Activated CD4-positive, alpha-beta T cell treated with anti-CD3 and anti-CD28 coated beads for 36 hours (primary cell): ENCODE measurements around the gene RASGRP4. TPM values are rescaled to one million over a fixed set of nuclear protein-coding genes. Genes with fewer than 3 reads are reported as not detected.
A peak's percentile ranks its signal among the peaks of the same experiment; 100 is the strongest.
"Not testable (repeated sequence)": the region's sequence is repeated elsewhere in the genome, so short reads cannot be mapped to it uniquely, and the experiment has no call there.

Experiments used
- ATAC-seq: fragments of 200-7000 bp; cut with Tn5 transposase; one replicate; pipeline ENCODE4 v1.10.0; 2021; ENCODE audit warnings: mild to moderate bottlenecking, moderate library complexity
- CTCF ChIA-PET: fragments of 350-600 bp; sonication (Branson Sonifier 250); formaldehyde crosslinking; loops from one replicate; lab custom pipeline; 2021; ENCODE audit warnings: antibody characterized with exemption; lab: Charles Lee
- POLR2A ChIA-PET: fragments of 350-600 bp; sonication (Branson Sonifier 250); formaldehyde crosslinking; loops from one replicate; lab custom pipeline; 2021; ENCODE audit warnings: antibody characterized with exemption, inconsistent platforms; lab: Charles Lee
- DNase-seq: peaks from one replicate; pipeline ENCODE4 v3.0.0-alpha.2; 2020
- H3K27ac Mint-ChIP-seq: one replicate; pipeline ENCODE4 v1.8.0; 2021; ENCODE audit warnings: mixed read lengths
- H3K27me3 Mint-ChIP-seq: one replicate; pipeline ENCODE4 v1.8.0; 2021; ENCODE audit warnings: mixed read lengths
- H3K36me3 Mint-ChIP-seq: one replicate; pipeline ENCODE4 v1.8.0; 2021; ENCODE audit warnings: low read depth, mixed read lengths
- H3K4me1 Mint-ChIP-seq: one replicate; pipeline ENCODE4 v1.8.0; 2021; ENCODE audit warnings: mixed read lengths
- H3K4me3 Mint-ChIP-seq: one replicate; pipeline ENCODE4 v1.8.0; 2021; ENCODE audit warnings: mild to moderate bottlenecking, moderate library complexity, mixed read lengths
- H3K9me3 Mint-ChIP-seq: one replicate; pipeline ENCODE4 v1.8.0; 2021; ENCODE audit warnings: low read depth, mixed read lengths
- intact Hi-C, 2 experiments: fragments of 100-400 bp; cut with DNase I in 1 of 2; cut with micrococcal nuclease in 1 of 2; formaldehyde crosslinking; loops; one replicate each; pipeline versions ENCODE4 v1.14.2 to v1.15.1; 2022 to 2024; cut with DNase I, micrococcal nuclease
- total RNA-seq, 2 experiments: library from RNA; stranded (reverse); gene quantifications; one replicate each; pipeline ENCODE4 v1.2.3, GENCODE V29; 2021

The RASGRP4 gene
- total RNA-seq, result 1 to 10 TPM; 5.6 to 5.9 TPM

GRCh38 chr19:38425810-38426466 lies at the start of gene RASGRP4:
RASGRP4 (minus strand) TSS chr19:38426219; CDS start chr19:38426091, 128 bp downstream.
- Mint-ChIP-seq H3K4me3 (peak within 1 kb of the TSS; percentile 60), H3K27me3 (no peaks in the 10 kb centered on the region), H3K4me1 (peaks cover 33% of the 10 kb centered on the region), H3K27ac (peak within 1 kb of the TSS; percentile 90), H3K9me3 (no peaks in the 10 kb centered on the region), H3K36me3 (no peaks in the 10 kb centered on the region)
- ATAC-seq (peak; percentile 27), DNase-seq (peak; percentile 78)
- intact Hi-C loops, result loop anchor here (5.0 kb wide), 4 partner anchors 126 to 976 kb away; no protein-coding TSS in a partner anchor
- POLR2A ChIA-PET, result interaction anchor here (0.6 to 0.7 kb wide), 2 partner anchors 8 to 53 kb away, joined by 3 read pairs; no protein-coding TSS in a partner anchor
- CTCF ChIA-PET, result interaction anchor here (0.5 to 4.6 kb wide), 6 partner anchors 15 to 906 kb away, joined by 3 to 23 read pairs (median 3); partner anchors contain the start of gene FAM98C

GRCh38 chr19:38475176-38475575 lies 49.2 kb upstream of the RASGRP4 start:
- Mint-ChIP-seq H3K9me3 (no peaks in the 10 kb centered on the region), H3K36me3 (no peaks in the 10 kb centered on the region), H3K4me1 (no peaks in the 10 kb centered on the region), H3K4me3 (no peak overlapping the region), H3K27ac (no peak overlapping the region), H3K27me3 (no peaks in the 10 kb centered on the region)
- ChIA-PET POLR2A (no interaction called here), CTCF (no interaction called here)
- DNase-seq, result no peak
- intact Hi-C loops, result no loop called here
- ATAC-seq, result no peak

- no peaks in the 10 kb centered on the region for H3K27me3 Mint-ChIP-seq
Observed at GRCh38 chr19:38473201-38473600, 47.2 kb upstream of the RASGRP4 start.

GRCh38 chr19:38472725-38473124 lies 46.7 kb upstream of the RASGRP4 start:
- H3K36me3 Mint-ChIP-seq, H3K4me3 Mint-ChIP-seq, DNase-seq, H3K4me1 Mint-ChIP-seq, H3K27me3 Mint-ChIP-seq, POLR2A ChIA-PET, ATAC-seq, H3K9me3 Mint-ChIP-seq, H3K27ac Mint-ChIP-seq, intact Hi-C loops, CTCF ChIA-PET: not testable (repeated sequence)

More at GRCh38 chr19:38473201-38473600, 47.2 kb upstream of the RASGRP4 start:
- Mint-ChIP-seq H3K4me1 (no peaks in the 10 kb centered on the region), H3K27ac (no peak overlapping the region), H3K4me3 (no peak overlapping the region), H3K9me3 (no peaks in the 10 kb centered on the region), H3K36me3 (no peaks in the 10 kb centered on the region)
- ChIA-PET CTCF (no interaction called here), POLR2A (no interaction called here)
- intact Hi-C loops, result no loop called here
- DNase-seq (no peak), ATAC-seq (no peak)

- CTCF ChIA-PET, result interaction anchor here (0.7 to 1.2 kb wide), 2 partner anchors 68 to 164 kb away, joined by 3 to 4 read pairs; partner anchors contain the start of gene FAM98C
- H3K27ac Mint-ChIP-seq, result no peak overlapping the region
- H3K4me1 Mint-ChIP-seq, result no peaks in the 10 kb centered on the region
- POLR2A ChIA-PET, result no interaction called here
- intact Hi-C loops, result no loop called here
- DNase-seq (no peak), ATAC-seq (no peak)
- no peak overlapping the region for H3K4me3 Mint-ChIP-seq
- no peaks in the 10 kb centered on the region for H3K9me3 Mint-ChIP-seq
- no peaks in the 10 kb centered on the region for H3K27me3 Mint-ChIP-seq
- H3K36me3 Mint-ChIP-seq, result no peaks in the 10 kb centered on the region
Observed at GRCh38 chr19:38470788-38471480, 44.9 kb upstream of the RASGRP4 start.

- DNase-seq (no peak), ATAC-seq (no peak)
- Mint-ChIP-seq H3K27ac (no peak overlapping the region), H3K4me1 (no peaks in the 10 kb centered on the region), H3K9me3 (no peaks in the 10 kb centered on the region), H3K27me3 (peaks cover 4% of the 10 kb centered on the region), H3K4me3 (no peak overlapping the region), H3K36me3 (no peaks in the 10 kb centered on the region)
- ChIA-PET POLR2A (no interaction called here), CTCF (no interaction called here)
- intact Hi-C loops, result no loop called here
Observed at GRCh38 chr19:38469151-38469550, 43.1 kb upstream of the RASGRP4 start.

GRCh38 chr19:38467541-38468525 lies 41.8 kb upstream of the RASGRP4 start:
- H3K36me3 Mint-ChIP-seq, result no peaks in the 10 kb centered on the region
- intact Hi-C loops, result no loop called here
- ChIA-PET POLR2A (no interaction called here), CTCF (no interaction called here)
- H3K9me3 Mint-ChIP-seq, result no peaks in the 10 kb centered on the region
- H3K4me1 Mint-ChIP-seq, result no peaks in the 10 kb centered on the region
- no peak for DNase-seq
- no peak overlapping the region for H3K27ac Mint-ChIP-seq
- ATAC-seq, result no peak
- H3K4me3 Mint-ChIP-seq, result no peak overlapping the region
- H3K27me3 Mint-ChIP-seq, result peaks cover 4% of the 10 kb centered on the region

GRCh38 chr19:38466050-38466449 lies 40.0 kb upstream of the RASGRP4 start:
- ChIA-PET CTCF (no interaction called here), POLR2A (no interaction called here)
- ATAC-seq, result no peak
- Mint-ChIP-seq H3K27me3 (peaks cover 10% of the 10 kb centered on the region), H3K4me3 (no peak overlapping the region), H3K9me3 (no peaks in the 10 kb centered on the region), H3K4me1 (no peaks in the 10 kb centered on the region), H3K27ac (no peak overlapping the region), H3K36me3 (no peaks in the 10 kb centered on the region)
- DNase-seq, result no peak
- intact Hi-C loops, result no loop called here

GRCh38 chr19:38464421-38465082 lies 38.5 kb upstream of the RASGRP4 start:
- POLR2A ChIA-PET, result no interaction called here
- ATAC-seq (no peak), DNase-seq (no peak)
- H3K4me1 Mint-ChIP-seq, result no peaks in the 10 kb centered on the region
- no peak overlapping the region for H3K4me3 Mint-ChIP-seq
- CTCF ChIA-PET, result no interaction called here
- H3K27ac Mint-ChIP-seq, result no peak overlapping the region
- intact Hi-C loops, result no loop called here
- H3K9me3 Mint-ChIP-seq, result no peaks in the 10 kb centered on the region
- peaks cover 12% of the 10 kb centered on the region for H3K27me3 Mint-ChIP-seq
- peaks cover 2% of the 10 kb centered on the region for H3K36me3 Mint-ChIP-seq

GRCh38 chr19:38463365-38463764 lies 37.3 kb upstream of the RASGRP4 start:
- ATAC-seq (no peak), DNase-seq (no peak)
- ChIA-PET CTCF (no interaction called here), POLR2A (no interaction called here)
- H3K9me3 Mint-ChIP-seq, result no peaks in the 10 kb centered on the region
- intact Hi-C loops, result no loop called here
- no peaks in the 10 kb centered on the region for H3K4me1 Mint-ChIP-seq
- no peak overlapping the region for H3K4me3 Mint-ChIP-seq
- peaks cover 3% of the 10 kb centered on the region for H3K36me3 Mint-ChIP-seq
- peaks cover 13% of the 10 kb centered on the region for H3K27me3 Mint-ChIP-seq
- H3K27ac Mint-ChIP-seq, result no peak overlapping the region

GRCh38 chr19:38458991-38459390 lies 33.0 kb upstream of the RASGRP4 start:
- DNase-seq (no peak), ATAC-seq (no peak)
- H3K4me3 Mint-ChIP-seq, result no peak overlapping the region
- peaks cover 3% of the 10 kb centered on the region for H3K36me3 Mint-ChIP-seq
- H3K4me1 Mint-ChIP-seq, result no peaks in the 10 kb centered on the region
- POLR2A ChIA-PET, result no interaction called here
- CTCF ChIA-PET, result no interaction called here
- no peak overlapping the region for H3K27ac Mint-ChIP-seq
- H3K27me3 Mint-ChIP-seq, result peaks cover 10% of the 10 kb centered on the region
- H3K9me3 Mint-ChIP-seq, result no peaks in the 10 kb centered on the region
- intact Hi-C loops, result no loop called here
